Choroid plexus epithelial cell (primary cell): ENCODE data around the gene MED27.

Experiments used
- DNase-seq: peaks from one replicate; pipeline ENCODE4 v3.0.0-alpha.2; 2010; ENCODE audit warnings: low read depth
- H3K4me3 ChIP-seq: 2 replicates; pipeline ENCODE4 v1.5.1; 2011; ENCODE audit warnings: low read depth, mild to moderate bottlenecking, control low read depth, low read length, moderate library complexity
- TF ChIP-seq, protein P1 (sequence below): conservative IDR thresholded peaks from 2 replicates; pipeline ENCODE4 v1.5.1; 2011; ENCODE audit warnings: low read depth, mild to moderate bottlenecking, control low read depth, inconsistent platforms, low read length, moderate library complexity

Gene MED27

GRCh38 chr9:131853434-131853833 lies 226.2 kb downstream of the MED27 start:
- TF ChIP-seq, protein P1, sequence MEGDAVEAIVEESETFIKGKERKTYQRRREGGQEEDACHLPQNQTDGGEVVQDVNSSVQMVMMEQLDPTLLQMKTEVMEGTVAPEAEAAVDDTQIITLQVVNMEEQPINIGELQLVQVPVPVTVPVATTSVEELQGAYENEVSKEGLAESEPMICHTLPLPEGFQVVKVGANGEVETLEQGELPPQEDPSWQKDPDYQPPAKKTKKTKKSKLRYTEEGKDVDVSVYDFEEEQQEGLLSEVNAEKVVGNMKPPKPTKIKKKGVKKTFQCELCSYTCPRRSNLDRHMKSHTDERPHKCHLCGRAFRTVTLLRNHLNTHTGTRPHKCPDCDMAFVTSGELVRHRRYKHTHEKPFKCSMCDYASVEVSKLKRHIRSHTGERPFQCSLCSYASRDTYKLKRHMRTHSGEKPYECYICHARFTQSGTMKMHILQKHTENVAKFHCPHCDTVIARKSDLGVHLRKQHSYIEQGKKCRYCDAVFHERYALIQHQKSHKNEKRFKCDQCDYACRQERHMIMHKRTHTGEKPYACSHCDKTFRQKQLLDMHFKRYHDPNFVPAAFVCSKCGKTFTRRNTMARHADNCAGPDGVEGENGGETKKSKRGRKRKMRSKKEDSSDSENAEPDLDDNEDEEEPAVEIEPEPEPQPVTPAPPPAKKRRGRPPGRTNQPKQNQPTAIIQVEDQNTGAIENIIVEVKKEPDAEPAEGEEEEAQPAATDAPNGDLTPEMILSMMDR = no peak
- no peak for DNase-seq
- H3K4me3 ChIP-seq = no peak overlapping the region

DNA sequence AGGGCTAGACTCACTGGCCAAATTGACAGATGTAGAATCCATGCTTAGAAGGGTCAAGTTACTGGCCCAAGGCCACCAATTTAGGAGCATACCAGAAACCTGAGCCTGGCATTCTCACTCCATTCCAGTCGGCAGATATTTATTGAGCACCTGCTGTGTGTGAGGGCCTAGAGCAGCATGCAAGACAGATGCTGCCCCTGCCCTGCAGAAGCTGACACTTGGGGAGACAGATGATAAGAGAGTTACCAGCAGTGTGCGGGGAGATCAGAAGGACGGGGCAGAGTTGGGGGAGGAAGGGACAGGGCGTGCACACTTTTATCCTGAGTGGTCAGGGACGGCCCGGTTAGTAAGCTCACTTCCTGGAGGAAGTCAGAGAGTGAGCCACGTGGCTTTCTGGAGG lies 228.3 kb downstream of the MED27 start:
- peak; percentile 3 for DNase-seq
- H3K4me3 ChIP-seq = no peak overlapping the region
- TF ChIP-seq, protein P1 = no peak

DNA sequence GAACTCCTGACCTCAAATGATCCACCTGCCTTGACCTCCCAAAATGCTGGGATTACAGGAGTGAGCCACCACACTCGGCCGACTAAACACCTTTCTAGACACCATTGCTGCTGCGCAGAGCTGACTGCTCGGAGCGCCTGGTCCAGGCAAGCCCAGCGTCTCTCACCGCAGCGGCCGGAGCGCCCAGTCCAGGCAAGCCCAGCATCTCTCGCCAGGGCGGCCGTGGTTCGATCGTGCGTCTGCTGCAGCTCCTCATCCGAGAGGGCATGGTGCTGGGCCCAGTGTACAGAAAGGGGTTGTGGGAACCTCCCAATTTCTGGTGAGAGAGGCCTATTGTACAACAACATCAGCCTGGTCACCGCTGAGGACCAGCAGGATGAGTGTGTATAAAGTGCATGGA lies 230.3 kb downstream of the MED27 start:
- no peak for DNase-seq
- TF ChIP-seq, protein P1 = no peak

DNA sequence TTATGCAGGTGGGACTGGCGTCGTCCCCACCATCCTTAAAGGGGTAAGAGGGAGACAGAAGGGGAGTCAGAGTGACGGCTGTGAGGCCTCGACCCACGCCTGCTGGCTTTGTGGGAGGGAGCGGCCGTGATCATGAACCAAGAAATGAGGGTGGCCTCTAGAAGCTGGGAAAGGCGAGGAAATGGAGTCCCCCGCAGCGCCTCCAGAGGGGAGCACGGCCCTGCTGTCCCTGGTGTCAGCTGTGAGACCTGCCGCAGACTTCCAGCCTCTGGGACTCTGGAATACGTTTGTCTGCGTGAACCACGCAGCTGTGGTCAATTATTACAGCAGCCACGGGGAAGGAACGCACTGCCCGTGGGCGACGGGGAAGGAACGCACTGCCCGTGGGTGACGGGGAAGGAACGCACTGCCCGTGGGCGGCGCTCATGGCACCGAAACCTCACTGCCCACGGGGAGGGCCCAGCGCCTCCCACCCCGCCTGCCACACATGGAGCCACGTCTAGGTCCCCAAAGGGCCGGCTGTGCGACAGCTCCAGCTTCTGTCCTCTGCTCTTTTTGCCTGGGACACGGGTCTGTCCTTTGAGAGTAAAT lies 231.0 kb downstream of the MED27 start:
- no peak overlapping the region for H3K4me3 ChIP-seq
- no peak for DNase-seq
- TF ChIP-seq, protein P1 = no peak

More for the DNA sequence above, 230.3 kb downstream of the MED27 start:
- no peak overlapping the region for H3K4me3 ChIP-seq

DNA sequence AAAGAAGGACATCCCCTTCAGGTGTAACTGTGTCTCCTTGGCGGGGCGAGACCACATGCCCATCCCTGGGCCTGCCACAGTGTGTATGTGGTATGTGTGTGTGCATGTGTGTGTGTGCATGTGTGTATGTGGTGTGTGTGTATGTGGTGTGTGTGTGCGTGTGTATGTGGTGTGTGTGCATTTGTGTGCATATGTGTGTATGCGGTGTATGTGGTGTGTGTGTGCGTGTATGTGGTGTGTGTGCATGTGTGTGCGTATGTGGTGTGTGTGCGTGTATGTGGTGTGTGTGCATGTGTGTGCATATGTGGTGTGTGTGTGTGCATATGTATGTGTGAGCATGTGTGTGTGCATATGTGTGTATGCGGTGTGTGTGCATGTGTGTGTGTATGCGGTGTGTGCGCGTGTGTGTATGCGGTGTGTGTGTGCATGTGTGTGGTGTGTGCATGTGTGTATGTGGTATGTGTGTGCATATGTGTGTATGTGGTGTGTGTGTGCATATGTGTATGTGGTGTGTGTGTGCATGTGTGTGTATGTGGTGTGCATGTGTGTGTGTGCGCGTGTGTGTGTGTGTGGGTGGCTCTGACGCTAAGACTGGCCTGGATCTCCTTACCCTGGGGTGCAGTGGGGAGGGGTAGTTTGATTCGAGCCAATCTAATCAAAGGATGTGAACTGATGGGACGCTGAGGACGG lies 231.9 kb downstream of the MED27 start:
- no peak overlapping the region for H3K4me3 ChIP-seq
- no peak for DNase-seq
- TF ChIP-seq, protein P1 = no peak

DNA sequence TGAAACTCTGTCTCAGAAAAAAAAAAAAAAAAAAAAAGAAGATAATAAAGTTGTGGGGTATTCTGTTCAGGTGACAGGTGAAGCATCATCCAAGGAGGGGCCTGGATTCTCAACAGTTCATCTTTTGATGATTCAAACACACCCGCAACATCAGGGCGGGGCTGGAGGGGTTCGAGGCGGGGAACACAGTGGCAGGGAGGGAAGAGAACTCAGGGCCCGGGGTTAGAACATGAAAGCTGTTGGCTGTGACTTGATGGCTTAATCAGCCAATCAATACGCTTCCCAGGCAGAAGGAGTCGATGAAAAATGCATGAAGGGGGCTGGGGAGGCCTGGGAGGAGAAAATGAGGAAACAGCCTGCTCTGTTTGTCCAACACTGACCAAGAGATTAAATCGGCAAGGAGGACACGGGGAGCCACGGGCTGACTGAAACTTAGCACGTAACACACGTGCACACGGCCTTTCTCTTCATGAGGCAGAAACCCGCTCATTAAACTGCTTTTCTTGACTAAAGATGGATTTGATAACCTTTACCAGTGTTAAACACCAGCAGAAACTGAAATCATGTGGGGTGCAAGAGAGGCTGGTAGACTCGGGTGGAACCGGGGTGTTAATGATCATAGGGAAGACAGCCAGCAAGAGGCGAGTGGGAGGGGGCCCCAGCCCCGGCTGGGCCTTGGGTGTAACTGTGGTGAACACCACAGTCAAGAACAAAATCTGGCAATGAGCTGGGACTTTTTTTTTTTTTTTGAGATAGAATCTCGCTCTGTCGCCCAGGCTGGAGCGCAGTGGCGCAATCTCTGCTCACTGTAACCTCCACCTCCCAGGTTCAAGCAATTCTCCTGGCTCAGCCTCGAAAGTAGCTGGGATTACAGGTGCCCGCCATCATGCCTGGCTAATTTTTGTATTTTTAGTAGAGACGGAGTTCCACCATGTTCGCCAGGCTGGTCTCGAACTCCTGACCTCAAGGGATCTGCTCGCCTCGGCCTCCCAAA lies 234.1 kb downstream of the MED27 start:
- TF ChIP-seq, protein P1 = no peak
- DNase-seq = no peak
- H3K4me3 ChIP-seq = no peak overlapping the region
